Non-pigmented ciliary epithelial cell (primary cell): Measurements from ENCODE around the gene DCLRE1C.
"Not testable (repeated sequence)": the region's sequence is repeated elsewhere in the genome, so short reads cannot be mapped to it uniquely, and the experiment has no call there.

Experiments
- DNase-seq: peaks from one replicate; pipeline ENCODE4 v3.0.0-alpha.2; 2010; ENCODE audit warnings: low read depth

DCLRE1C gene

DNA sequence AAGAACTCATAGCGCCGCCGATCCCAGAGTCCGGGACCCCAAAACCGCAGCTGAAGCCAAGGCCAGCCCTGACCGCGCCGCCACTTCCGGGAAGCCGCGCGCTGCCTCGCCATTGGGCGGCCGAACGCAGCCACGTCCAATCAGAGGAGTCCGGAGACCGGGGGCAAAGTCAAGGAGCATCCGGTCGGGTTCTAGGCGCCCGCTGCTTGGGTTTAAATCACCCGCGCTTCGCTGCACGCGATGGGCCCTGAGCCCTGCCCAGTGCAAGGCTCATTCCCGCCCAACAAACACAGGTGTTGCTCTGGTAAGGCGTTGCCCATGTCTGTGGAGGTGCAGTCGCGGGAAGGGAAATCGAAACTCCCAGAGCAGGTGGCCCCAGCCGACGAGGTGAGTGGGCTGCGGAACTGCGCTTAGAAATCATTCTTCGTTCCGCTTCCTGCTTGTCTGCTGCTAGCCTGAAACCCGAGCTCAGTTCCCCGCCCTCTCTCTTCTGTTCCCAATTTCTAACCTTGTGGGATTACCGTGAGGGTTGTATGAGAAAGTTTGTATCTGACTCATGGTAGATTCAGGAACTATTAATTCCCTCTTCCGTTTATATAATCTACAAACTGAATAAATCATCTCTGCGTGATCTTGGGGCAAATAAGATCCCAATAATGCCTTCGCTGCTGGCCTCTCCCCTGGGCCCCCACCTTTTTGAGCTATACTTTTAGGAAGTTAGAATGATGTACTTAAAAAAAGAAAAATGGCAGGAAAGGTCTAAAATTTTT, at the start of gene DCLRE1C:
Gene DCLRE1C (minus strand): TSS at position 96 of the 770 bp plus-strand sequence. CDS start 86 bp downstream, at position 10.
- DNase-seq: peak; percentile 79

DNA sequence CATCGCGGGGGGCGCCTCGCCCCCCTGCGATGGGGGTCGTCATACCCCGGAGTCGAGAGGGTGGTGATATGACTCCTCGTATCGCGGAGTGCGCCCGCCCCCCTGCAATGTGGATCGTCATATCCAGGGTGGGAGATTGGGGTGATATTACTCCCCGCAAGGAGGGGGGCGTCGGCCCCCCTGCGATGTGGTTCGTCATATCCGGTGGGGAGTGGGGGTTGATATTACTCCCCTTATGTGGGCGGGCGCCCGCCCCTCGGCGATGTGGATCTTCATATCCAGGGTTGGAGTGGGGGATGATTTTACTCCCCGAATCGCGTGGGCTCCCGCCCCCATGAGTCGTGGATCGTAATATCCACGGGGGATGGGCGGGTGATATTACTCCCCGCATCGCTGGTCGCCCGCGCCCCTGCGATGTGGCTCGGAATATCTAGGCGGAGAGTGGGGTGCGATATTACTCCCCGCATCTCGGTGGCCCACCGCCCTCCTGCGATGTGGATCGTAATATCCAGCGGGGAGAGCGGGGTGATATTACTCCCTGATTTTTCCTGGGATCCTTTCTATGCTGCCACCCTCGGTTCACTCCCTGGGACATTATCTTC, 42.2 kb upstream of the DCLRE1C start:
- no peak for DNase-seq

DNA sequence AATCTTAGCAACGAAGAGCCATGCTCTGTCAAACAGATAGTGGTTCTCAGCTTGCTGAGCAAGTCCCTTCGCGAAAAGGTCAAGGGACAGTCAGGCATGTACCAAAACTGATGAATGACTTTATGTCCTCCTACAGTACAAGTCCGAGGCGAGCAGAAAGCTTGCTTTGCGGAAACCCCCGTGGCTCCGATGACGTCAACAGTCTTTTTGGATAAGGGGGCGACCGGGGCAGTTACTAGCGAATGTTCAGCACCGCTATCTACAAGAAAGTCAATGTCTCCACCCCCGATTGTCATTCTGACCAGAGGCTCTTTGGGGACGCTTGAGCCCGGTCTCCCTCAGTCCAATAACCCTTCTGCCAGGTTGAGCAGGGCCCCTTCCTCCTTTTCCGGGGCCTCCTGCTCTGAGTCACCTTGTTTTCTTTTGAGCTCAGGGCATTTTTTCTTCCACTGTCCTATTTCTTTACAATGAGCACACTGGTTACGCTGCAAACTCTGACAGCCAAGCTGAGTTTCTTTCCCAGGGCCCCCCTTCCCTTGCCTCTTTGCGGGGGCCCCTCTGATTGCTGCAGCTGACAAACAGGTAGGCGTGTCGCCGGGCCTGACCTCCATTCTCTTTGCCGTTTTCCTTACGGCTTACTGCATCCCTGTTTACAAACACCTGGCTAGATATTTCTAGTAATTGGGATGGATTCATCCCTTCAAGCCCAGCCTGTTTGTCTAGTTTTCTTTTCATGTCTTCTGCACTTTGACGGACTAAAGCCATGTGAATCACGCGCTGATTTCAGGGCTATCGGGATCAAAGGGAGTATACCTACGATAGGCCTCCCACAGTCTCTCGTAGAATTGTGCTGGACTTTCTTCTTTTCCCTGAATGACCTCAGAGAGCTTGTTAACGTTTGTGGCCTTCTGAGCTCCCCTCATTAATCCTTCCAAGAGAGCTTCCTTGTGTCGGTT, 39.9 kb upstream of the DCLRE1C start:
- DNase-seq: not testable (repeated sequence)

DNA sequence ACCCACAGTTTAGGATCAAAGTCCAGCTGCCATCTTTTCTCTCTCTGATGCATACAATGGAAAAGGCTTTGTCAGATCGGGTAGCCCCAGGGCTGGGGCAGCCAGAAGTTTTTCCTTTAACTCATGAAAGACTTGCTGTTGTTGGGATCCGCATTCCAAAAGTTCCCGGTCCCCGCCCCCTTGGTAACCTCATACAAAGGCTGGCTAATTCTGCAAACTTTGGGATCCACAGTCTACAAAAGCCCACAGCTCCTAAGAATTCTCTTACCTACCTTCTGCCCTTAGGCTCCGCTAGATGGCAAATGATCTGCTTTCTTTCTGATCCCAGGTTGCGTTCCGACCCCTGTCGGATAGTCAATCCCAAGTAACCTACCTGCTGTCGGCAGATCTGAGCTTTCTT, 38.4 kb upstream of the DCLRE1C start:
- not testable (repeated sequence) for DNase-seq

DNA sequence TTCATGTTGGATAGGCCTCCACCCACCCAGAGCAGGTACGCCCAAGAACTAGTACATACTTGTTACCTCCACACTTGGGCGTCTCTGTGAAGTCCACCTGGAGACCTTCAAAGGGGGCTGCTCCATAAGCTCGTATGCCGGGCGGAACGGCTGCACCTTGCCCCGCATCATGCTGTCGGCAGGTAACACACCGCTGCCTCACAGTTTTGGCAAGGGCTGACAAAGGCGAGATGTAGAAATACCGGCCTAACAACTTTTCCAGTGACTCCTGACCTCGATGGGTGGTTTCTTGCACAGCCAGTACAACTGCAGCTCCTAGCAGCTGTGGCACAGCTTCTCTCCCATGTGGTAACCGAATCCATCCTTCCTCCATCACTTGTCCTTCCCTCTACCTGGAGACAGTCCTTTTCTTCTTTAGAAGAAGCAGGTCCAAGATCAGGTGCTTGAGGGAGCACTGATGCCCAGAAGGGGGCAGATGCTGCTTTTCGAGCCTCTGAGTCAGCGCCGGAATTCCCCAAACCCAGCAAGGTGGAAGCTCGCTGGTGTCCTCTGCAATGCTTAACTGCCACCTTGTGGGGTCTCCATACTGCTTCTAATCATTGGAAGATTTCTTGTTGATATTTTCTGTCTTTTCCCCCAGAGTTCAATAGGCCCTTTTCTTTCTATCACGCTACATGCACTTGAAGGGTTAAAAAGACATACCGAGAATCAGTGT, 37.3 kb upstream of the DCLRE1C start:
- peak; percentile 10 for DNase-seq

DNA sequence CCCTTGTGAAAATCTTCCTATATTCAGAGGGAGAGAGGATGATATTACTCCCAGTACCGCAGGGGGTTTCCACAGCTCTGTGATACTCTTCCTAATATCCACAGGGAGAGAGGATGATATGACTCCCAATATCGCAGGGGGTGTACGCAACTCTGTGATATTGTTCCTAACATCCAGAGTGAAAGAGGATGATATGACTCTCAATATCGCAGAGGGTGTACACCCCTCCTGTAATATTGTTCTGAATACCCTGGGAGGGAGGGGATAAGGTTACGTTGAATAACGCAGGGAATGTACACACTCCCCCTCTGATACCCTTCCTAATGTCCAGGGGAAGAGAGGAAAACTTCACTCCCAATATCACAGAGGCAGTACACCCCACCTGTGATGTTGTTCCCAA, 35.7 kb upstream of the DCLRE1C start:
- not testable (repeated sequence) for DNase-seq

DNA sequence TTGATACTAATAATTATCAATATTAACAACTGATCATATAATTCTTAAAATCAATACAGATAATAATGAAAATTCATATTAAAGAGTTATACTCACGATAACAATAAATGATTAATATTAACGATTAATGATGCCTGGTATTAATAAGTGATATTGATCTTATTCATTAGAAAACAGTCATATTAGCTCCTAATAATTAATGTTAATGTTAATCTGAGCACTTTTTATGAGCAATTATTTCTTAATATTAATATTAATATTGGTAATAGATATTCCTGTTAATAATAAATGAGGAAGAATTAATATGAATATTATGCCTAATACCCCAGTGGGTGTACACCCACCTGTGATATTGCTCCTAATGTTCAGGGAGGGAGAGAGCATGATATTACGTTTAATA, 28.8 kb upstream of the DCLRE1C start:
- no peak for DNase-seq

DNA sequence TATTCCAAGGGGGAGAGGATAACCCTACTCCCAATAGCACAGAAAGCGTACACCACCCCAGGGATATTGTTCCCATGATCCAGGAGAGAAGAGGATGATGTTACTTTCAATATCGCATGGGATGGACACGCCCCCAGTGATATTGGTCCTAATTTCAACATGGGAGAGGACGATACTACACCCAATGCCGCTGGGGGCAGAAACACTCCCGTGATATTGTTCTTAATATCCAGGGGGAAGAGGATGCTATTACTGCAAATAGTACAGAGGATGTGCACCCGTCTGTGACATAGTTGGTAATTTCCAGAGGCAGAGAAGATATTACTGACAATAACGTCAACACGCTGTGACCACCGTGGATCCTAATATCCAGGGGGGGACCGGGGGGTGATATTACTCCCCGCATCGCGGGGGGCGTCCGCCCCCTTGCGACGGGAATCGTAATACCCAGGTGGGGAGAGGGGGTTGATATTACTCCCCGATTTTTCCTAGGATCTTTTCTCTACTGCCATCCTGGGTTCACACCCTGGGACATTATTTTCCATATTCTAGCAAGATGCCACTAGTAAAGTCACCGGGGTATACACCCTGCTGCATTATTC, 21.9 kb upstream of the DCLRE1C start:
- DNase-seq: no peak

DNA sequence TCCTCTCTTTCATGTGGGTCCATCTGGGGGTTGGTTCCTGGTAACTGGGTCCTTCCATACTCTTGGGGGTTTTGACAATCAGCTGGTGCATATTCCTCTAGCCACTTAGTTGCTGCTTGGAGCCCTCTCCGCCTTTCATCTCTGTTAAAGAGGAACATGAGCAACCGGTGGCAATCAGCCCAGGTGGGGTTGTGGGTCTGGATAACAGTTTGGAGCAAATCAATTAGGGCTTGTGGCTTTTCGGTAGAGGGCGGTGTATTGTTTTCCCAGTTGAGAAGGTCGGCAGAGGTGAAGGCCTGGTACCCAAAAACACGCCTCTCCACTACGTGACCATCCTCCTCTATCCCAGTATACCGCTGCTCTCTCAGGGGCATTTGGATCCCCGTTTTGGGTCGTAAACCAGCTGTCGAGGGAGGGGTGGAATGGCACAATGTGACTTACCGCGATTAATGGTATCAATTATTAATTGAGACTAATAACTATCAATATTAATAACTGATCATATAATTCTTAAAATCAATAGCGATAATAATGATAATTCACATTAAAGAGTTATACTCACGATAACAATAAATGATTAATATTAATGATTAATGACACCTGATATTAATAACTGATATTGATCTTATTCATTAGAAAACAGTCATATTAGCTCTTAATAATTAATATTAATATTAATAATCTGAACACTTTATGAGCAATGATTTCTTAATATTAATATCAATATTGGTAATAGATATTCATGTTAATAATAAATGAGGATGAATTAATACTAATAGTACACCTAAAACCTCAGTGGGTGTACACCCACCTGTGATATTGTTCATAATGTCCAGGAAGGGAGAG, 20.5 kb upstream of the DCLRE1C start:
- not testable (repeated sequence) for DNase-seq

DNA sequence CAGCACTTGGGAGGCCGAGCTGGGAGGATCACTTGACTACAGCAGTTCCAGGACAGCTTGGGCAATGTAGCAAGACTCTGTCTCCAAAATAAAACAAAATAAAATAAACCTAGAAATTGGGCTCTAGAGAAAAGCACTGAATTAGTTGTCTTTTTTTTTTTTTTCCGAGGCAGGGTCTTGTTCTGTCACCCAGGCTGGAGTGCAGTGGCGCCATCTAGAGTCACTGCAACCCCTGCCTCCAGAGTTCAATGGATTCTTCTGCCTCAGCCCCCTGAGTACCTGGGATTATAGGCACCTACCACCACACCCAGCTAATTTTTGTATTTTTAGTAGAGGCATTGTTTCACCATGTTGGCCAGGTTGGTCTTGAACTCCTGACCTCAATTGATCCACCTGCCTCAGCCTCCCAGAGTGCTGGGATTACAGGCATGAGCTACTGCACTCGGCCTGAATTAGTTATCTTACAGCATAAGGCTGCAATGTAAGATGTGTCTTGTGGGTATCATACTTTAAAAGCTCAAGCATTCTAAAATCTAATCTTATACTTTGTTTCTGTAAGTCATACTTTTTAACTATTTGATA, 18.1 kb upstream of the DCLRE1C start:
- DNase-seq: no peak

DNA sequence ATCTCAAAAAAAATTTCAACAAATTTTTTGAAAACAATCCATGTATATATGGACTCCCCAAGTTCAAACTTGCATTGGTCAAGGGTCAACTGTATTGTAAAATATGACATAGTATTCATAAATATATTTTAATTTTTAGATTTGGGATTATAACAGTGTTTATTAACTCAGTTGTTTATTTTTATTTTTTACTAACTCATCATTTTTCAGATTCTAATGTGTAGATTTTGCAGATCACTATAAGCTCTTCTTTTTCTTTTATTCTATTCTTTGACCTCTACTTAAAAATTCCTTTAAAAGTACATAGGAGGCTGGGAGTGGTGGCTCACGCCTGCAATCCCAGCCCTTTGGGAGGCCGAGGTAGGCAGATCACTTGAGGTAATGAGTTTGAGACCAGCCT, 14.0 kb upstream of the DCLRE1C start:
- DNase-seq: no peak

DNA sequence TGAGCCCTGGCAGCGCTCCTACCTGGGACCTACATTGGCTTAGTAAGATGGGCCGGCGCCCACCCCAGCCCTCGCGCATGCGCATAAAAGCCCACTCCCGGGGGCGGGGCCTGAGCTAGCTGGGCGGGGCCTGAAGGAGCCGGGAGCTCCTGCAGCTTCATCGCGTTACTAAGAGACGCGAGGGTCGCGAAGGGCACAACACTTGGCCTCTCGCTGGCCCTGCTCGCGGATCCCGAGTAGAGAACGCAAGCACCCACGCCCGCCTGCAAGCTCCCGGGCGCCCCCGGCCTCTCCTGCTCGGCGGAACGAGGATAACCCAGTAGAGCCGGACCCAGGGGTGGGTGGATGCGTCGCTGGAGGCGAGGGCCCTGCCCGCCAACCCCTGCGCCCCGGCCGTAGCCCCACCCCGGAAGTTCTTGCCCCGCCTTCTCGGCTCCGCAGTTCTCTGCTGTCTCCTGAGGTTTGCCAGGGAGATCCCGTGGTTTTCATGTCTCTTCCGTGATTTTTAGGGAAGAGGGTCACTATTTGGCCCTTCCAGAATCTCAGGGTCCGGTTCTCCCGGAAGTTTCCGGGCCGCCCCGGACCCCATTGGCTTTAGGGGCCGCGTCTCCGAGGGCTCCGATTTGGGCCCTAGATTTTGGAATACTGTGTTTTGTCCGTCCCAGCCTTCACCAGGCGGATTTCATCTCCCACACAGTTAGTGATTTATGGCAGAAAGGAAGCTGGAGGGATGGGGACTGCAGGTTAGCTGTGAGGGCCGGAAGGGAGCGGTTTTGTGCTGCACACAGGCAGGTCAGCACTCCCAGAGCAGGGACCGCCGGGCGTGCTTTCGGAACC, 5.5 kb upstream of the DCLRE1C start, which contains the start of gene MEIG1:
Gene MEIG1 (plus strand): TSS at position 168 of the 837 bp plus-strand sequence. CDS start 7,081 bp downstream, outside the sequence.
- DNase-seq: peak; percentile 63

DNA sequence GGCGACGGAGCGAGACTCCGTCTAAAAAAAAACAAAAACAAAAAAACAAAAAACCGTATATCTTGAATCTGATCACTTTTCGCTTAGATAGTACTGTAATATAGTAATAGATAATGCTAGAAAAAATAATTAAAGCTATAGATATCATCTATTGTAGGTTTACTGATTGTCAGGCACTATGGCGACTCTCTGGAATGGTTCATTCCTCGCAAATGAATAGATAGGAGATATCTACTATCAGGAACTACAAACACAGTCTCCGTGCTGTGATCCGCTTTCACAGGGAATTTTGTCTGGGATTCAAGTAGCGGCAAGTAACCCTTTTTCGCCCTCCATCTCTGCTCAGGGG, 5.0 kb upstream of the DCLRE1C start:
- DNase-seq: no peak

DNA sequence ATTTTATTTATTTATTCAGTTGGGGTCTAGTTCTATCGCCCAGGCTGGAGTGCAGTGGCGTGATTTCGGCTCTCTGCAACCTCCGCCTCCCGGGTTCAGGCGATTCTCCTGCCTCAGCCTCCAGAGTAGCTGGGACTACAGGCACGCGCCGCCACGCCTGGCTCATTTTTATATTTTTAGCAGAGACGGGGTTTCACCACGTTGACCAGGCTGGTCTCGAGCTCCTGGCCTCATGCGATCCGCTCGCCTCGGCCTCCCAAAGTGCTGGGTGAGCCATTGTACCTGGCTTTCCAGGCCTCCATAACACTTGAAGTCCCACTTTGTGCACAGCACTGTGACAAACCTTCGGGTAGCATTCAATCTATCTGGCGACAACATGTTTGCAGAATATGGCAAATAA, 1.0 kb upstream of the DCLRE1C start:
- no peak for DNase-seq

DNA sequence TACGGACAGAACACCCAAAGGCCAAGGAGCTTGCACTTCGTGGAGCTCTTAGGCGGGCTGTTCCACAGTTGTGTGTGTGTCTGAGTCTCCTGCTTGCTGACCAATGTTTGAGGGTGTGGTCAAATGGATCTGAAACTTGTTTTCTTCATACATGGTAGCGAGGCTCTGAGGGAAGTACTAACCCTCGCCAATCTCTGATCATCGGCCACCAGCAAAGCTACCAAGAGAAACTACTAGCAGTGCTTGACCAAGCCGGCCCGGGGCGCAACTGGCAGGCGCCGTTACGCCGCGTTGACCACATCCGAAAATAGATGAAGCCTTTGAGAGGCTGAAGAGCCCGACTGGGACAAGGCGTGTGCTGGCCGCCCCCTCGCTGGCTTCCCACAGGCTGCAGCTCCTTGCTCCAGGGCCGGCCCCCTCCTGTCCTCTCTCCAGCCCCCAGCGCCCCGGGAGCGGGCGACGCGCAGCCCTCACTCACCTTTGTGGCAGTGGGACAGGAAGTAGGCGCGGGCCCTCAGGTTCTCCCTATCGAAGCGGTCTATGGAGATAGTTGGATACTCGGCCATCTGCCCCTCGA, 384 bp downstream of the DCLRE1C start:
- peak; percentile 24 for DNase-seq

DNA sequence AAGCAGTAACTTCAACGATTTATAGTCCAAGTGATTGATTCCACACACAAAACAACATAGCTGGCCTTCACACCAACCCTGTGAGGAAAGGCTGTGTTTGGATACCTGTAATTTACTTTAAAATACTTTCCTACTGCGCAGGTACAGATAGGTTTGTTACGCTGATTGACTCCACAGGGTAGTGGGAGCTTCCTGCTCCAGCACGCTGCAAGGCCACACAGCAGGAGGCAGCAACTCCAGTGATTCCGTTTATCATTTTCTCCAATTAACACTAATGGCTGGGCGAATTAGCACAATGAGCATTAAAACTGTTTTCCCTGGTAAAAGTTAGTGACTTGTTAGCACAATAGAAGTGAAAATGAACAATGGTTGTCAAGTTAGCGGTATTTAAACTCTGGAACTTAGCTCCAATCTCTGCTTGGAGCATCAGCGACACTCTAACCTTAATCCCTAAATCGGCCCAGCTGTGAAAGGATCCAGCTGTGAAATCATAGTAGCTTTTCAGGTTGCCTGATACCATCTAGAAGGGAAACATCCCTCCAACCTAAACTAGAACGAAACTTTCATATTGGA, 959 bp downstream of the DCLRE1C start:
- no peak for DNase-seq

DNA sequence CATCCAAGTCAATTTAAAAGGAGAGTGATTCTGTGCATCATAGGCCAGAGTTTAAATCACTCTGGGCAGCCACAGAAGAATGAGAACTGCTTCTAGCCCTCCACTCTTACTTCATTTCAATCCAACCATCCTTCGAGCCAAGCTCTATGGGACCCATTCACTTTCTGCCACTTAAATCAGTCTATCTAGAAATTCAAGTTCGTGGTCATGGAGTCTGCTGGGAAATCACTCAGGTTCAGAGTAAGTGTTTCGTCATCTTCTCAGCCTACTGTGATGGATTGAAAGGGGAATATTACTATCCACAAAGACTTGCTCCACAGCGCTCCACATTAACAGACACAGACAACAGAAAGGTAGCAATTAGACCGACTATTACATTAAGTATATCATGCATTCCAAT, 4.6 kb downstream of the DCLRE1C start:
- DNase-seq: no peak

DNA sequence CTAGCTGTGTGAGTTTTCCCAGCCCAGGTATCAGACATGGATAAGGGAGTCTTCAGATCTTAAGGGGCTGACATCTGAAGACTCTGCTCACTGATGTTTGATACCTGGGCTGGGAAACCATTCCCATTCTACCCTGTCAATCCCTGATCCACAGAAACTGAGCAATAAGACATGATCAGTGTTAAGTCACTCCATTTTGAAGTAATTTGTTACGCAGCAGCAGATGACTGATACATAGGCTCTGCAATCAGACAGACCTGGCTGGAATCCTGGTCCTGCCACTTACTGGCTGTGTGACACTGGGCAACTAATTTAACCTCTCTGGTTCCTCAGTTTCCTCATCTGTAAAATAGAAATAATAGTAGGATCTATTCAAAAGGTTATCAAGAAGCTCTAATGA, 6.6 kb downstream of the DCLRE1C start:
- no peak for DNase-seq

DNA sequence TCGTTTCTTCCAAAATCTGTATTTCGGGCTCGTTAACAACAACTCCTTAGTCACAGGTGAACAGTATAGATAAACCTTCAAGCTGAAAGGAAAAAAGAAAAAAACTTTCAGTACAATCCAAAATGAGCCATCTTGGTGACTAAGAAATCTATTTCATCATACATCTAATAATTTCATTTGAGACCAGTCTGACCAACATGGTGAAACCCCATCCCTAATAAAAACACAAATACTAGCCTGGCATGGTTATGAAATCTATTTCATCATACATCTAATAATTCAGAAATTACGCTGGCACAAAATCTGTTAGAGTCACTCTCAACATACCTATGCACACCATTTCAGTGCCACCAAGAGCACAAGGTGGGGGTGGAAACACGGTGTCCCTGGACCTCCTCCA, 8.8 kb downstream of the DCLRE1C start:
- no peak for DNase-seq
